Endothelial cell (in vitro differentiated cells): ENCODE data around the gene CDH22. TPM values are rescaled to one million over a fixed set of nuclear protein-coding genes. Genes with fewer than 3 reads are reported as not detected.

Experiments used
- DNase-seq: peaks from one replicate; pipeline ENCODE4 v3.0.0; 2021; ENCODE audit warnings: low spot score
- H3K27ac Mint-ChIP-seq: one replicate; pipeline ENCODE4 v1.8.0; 2021; ENCODE audit warnings: mixed read lengths, inconsistent platforms; ENCODE audit not compliant: unreplicated experiment
- H3K27me3 Mint-ChIP-seq: one replicate; pipeline ENCODE4 v1.8.0; 2021; ENCODE audit warnings: mild to moderate bottlenecking, moderate library complexity, mixed read lengths, inconsistent platforms; ENCODE audit not compliant: unreplicated experiment
- H3K36me3 Mint-ChIP-seq: one replicate; pipeline ENCODE4 v1.8.0; 2021; ENCODE audit warnings: mild to moderate bottlenecking, low read depth, mixed read lengths, inconsistent platforms; ENCODE audit not compliant: unreplicated experiment
- H3K4me1 Mint-ChIP-seq: one replicate; pipeline ENCODE4 v1.8.0; 2021; ENCODE audit warnings: mild to moderate bottlenecking, mixed read lengths, inconsistent platforms; ENCODE audit not compliant: unreplicated experiment
- H3K4me3 Mint-ChIP-seq: one replicate; pipeline ENCODE4 v1.8.0; 2021; ENCODE audit warnings: mild to moderate bottlenecking, mixed read lengths, inconsistent platforms; ENCODE audit not compliant: unreplicated experiment
- H3K9me3 Mint-ChIP-seq: one replicate; pipeline ENCODE4 v1.8.0; 2021; ENCODE audit warnings: mixed read lengths, inconsistent platforms; ENCODE audit not compliant: unreplicated experiment
- CTCF ChIP-seq: fragments of 200-600 bp; sonication (generic); IDR thresholded peaks from one replicate; pipeline ENCODE4 v1.5.0; 2021; ENCODE audit warnings: antibody characterized with exemption; ENCODE audit not compliant: unreplicated experiment
- total RNA-seq: library from RNA; stranded (reverse); fragmentation: NEBNext Ultra II Directional; extraction: Animal tissue kit (Norgen Biotek cat#: 25700); gene quantifications from one replicate; pipeline ENCODE4 v1.2.1, GENCODE V29; 2021; ENCODE audit not compliant: unreplicated experiment

CDH22 gene
- total RNA-seq, 1 donor from 2014 or later = 1.3 TPM

- no peaks in the 10 kb centered on the region for H3K9me3 Mint-ChIP-seq
- H3K27me3 Mint-ChIP-seq = peaks cover 2% of the 10 kb centered on the region
- no peak for DNase-seq
- no peak overlapping the region for H3K4me3 Mint-ChIP-seq
- H3K4me1 Mint-ChIP-seq = no peaks in the 10 kb centered on the region
- TF ChIP-seq CTCF = no peak
- no peak overlapping the region for H3K27ac Mint-ChIP-seq
- no peaks in the 10 kb centered on the region for H3K36me3 Mint-ChIP-seq
These were observed 67.4 kb downstream of the CDH22 start for GRCh38 chr20:46240881-46241280.

GRCh38 chr20:46240065-46240464 lies 68.2 kb downstream of the CDH22 start:
- Mint-ChIP-seq H3K9me3 (no peaks in the 10 kb centered on the region), H3K4me3 (no peak overlapping the region), H3K36me3 (no peaks in the 10 kb centered on the region), H3K27ac (no peak overlapping the region), H3K4me1 (no peaks in the 10 kb centered on the region), H3K27me3 (peaks cover 2% of the 10 kb centered on the region)
- TF ChIP-seq CTCF = no peak
- DNase-seq = no peak

- no peak overlapping the region for H3K27ac Mint-ChIP-seq
- H3K36me3 Mint-ChIP-seq = no peaks in the 10 kb centered on the region
- H3K9me3 Mint-ChIP-seq = no peaks in the 10 kb centered on the region
These were observed 70.6 kb downstream of the CDH22 start for GRCh38 chr20:46237736-46238135.

GRCh38 chr20:46237227-46237626 lies 71.1 kb downstream of the CDH22 start:
- Mint-ChIP-seq H3K36me3 (no peaks in the 10 kb centered on the region), H3K27me3 (peaks cover 1% of the 10 kb centered on the region), H3K9me3 (no peaks in the 10 kb centered on the region), H3K4me3 (no peak overlapping the region), H3K4me1 (peaks cover 8% of the 10 kb centered on the region), H3K27ac (no peak overlapping the region)
- TF ChIP-seq CTCF = no peak
- DNase-seq = no peak

More at GRCh38 chr20:46237736-46238135, 70.6 kb downstream of the CDH22 start:
- no peak overlapping the region for H3K4me3 Mint-ChIP-seq
- H3K4me1 Mint-ChIP-seq = peaks cover 7% of the 10 kb centered on the region
- DNase-seq = no peak
- H3K27me3 Mint-ChIP-seq = peaks cover 1% of the 10 kb centered on the region
- TF ChIP-seq CTCF = no peak

GRCh38 chr20:46235077-46235476 lies 73.2 kb downstream of the CDH22 start:
- Mint-ChIP-seq H3K27me3 (peaks cover 1% of the 10 kb centered on the region), H3K36me3 (no peaks in the 10 kb centered on the region), H3K4me3 (no peak overlapping the region), H3K4me1 (peaks cover 8% of the 10 kb centered on the region), H3K27ac (no peak overlapping the region), H3K9me3 (no peaks in the 10 kb centered on the region)
- TF ChIP-seq CTCF = no peak
- no peak for DNase-seq
